ENCODE results near the gene COMMD7. TPM values are rescaled to one million over a fixed set of nuclear protein-coding genes. Genes with fewer than 3 reads are reported as not detected.

The COMMD7 gene
- total RNA-seq, 1 donor from 2014 or later = 36.3 TPM

DNA sequence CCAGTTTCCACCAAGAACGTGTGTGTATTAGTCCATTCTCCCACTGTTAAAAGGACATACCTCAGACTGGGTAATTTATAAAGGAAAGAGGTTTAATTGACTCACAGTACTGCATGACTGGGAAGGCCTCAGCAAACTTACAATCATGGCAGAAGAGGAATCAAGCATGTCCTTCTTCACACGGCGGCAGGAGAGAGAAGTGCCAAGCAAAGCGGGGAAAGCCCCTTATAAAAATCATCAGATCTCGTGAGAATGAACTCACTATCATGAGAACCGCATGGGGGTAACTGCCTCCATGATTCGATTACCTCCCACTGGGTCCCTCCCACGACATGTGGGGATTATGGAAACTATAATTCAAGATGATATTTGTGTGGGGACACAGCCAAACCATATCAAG lies 82.6 kb downstream of the COMMD7 start:
- Histone ChIP-seq H3K9me3 (no peaks in the 10 kb centered on the region), H3K36me3 (no peaks in the 10 kb centered on the region), H3K4me1 (peaks cover 8% of the 10 kb centered on the region), H3K4me3 (no peak overlapping the region), H3K27me3 (no peaks in the 10 kb centered on the region), H3K27ac (no peak overlapping the region)
- intact Hi-C loops (cut with DNase I) = no loop called here
- no peak for TF ChIP-seq CTCF (IDR thresholded peaks at IDR 0.05)
- no peak for DNase-seq
- ATAC-seq = no peak

DNA sequence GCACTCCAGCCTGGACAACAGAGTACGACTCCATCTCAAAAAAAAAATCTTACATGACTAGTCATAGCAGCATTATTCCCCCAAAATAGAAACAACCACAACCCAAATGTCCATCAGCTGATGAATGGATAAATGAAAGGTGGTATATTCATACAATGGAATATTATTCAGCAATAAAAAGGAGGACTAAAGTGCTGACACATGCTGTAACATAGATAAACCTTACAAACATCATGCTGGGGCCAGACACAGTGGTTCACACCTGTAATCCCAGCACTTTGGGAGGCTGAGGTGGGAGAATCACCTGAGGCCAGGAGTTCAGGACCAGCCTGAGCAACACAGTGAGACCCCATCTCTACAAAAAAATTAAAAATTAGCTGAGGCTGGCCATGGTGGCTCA lies 86.4 kb downstream of the COMMD7 start:
- peaks cover 4% of the 10 kb centered on the region for H3K4me1 ChIP-seq
- no peaks in the 10 kb centered on the region for H3K9me3 ChIP-seq
- H3K27me3 ChIP-seq = no peaks in the 10 kb centered on the region
- intact Hi-C loops (cut with DNase I) = no loop called here
- H3K4me3 ChIP-seq = no peak overlapping the region
- H3K36me3 ChIP-seq = no peaks in the 10 kb centered on the region
- DNase-seq (no peak), ATAC-seq (no peak)
- no peak overlapping the region for H3K27ac ChIP-seq
- TF ChIP-seq CTCF (IDR thresholded peaks at IDR 0.05) = no peak

GRCh38 chr20:32655903-32656512 lies 87.3 kb downstream of the COMMD7 start:
- Histone ChIP-seq H3K9me3 (no peaks in the 10 kb centered on the region), H3K27me3 (no peaks in the 10 kb centered on the region), H3K36me3 (no peaks in the 10 kb centered on the region), H3K27ac (no peak overlapping the region), H3K4me3 (no peak overlapping the region), H3K4me1 (peaks cover 4% of the 10 kb centered on the region)
- intact Hi-C loops (cut with DNase I) = no loop called here
- DNase-seq (no peak), ATAC-seq (no peak)
- no peak for TF ChIP-seq CTCF (IDR thresholded peaks at IDR 0.05)

DNA sequence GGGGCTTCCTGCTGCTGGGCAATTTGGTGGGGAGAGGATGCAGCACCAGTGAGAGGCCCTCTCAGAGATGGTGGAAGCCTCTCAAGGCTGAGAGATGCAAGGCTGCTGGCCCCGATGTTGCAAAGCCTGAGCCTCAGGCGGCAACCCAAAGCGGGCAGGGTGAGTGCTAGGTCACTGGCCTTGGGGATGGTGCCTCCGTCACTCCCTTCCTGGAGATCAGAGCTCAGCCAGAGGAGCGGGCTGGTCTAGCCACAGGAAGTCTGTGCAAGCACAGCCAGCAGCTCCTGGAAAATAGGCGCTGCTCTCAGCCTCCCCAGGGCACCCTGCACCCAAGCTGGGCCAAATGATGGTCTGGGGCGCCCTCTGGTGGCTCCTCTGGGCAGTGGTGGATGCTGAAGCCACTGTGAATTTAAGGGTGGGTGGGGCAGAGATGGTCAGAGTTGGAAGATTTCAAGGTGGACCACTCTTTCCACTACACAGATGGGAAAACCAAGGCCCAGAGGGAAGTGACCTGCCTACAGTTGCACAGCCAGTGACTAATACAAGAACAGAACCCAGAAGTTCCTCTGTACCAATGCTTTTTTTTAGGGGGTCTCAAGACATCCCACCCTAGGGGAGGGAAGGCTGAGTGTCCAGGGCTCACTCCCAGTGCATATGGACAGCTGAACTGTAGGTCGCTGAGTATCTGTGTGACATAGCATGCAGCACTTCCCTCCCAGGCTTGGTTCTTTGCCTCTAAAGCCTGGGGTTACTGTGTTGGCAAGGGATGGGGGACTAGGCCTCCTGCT lies 90.3 kb downstream of the COMMD7 start:
- peak; percentile 93 for TF ChIP-seq CTCF (IDR thresholded peaks at IDR 0.05)
- Histone ChIP-seq H3K4me3 (no peak overlapping the region), H3K36me3 (no peaks in the 10 kb centered on the region), H3K27ac (no peak overlapping the region), H3K4me1 (peaks cover 4% of the 10 kb centered on the region), H3K27me3 (no peaks in the 10 kb centered on the region), H3K9me3 (no peaks in the 10 kb centered on the region)
- ATAC-seq = peak; percentile 96
- DNase-seq = peak; percentile 91
- intact Hi-C loops (cut with DNase I) = loop anchor here (5.0 kb wide), 1 partner anchor 131 kb away; no protein-coding TSS in a partner anchor

Other genes starting within 250 kb of the COMMD7 start
- gene NOL4L, start 158.1 kb downstream of the COMMD7 start, total RNA-seq = 19.7 TPM
- 0.09 TPM for gene C20orf203, start 69.5 kb downstream of the COMMD7 start, total RNA-seq
- gene DNMT3B, start 18.9 kb upstream of the COMMD7 start, total RNA-seq = 0.84 TPM
- 88.5 TPM for gene MAPRE1, start 76.5 kb upstream of the COMMD7 start, total RNA-seq
- gene EFCAB8, start 115.5 kb upstream of the COMMD7 start, total RNA-seq = 0.72 TPM

All from upper lobe of right lung (tissue), 1 donor.